Fibroblast of skin of abdomen (primary cell): ENCODE data around the gene SNRPD3.
"Not testable (repeated sequence)": the region's sequence is repeated elsewhere in the genome, so short reads cannot be mapped to it uniquely, and the experiment has no call there.

ENCODE experiments used
- DNase-seq: peaks from one replicate; pipeline ENCODE4 v3.0.0-alpha.2; 2013

SNRPD3 gene

DNA sequence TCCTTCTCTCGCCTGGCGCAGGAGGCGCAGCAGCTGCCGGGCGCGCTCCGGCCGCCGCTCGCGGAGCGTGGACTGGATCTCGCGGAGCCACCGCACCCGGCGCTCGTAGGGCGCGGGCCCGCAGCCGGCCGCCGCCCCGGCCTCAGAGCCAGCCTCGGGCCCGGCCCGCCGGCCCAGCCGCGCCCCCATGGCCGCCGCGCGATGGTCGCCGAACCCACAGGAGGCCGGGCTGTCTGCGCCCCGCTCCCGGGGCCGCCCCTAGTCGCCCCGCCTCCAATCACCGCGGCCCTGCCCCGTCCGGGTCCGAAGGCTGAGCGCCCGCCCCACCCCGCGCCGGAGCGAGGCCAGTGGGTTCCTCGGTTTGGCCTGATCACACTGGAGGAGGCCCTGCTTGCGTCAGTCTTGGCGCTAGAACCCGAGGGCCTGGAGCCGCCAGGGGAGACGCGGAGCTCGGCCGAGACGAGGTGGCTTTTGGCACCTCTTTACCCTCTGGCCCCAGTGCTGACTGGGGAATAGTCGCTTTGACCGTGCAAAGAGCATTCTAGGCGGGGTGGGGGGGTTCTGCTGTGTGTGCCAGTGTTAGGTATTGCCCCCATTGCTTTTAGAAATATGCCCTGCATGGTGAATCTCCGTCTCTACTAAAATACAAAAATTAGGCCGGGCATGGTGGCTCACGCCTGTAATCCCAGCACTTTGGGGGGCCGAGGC lies 37.2 kb downstream of the SNRPD3 start, which contains the start of gene LRRC75B:
Gene LRRC75B, minus strand, starts transcription at position 223 of the 708 bp plus-strand sequence. Its CDS starts 34 bp downstream, at position 189.
- peak; percentile 89 for DNase-seq

DNA sequence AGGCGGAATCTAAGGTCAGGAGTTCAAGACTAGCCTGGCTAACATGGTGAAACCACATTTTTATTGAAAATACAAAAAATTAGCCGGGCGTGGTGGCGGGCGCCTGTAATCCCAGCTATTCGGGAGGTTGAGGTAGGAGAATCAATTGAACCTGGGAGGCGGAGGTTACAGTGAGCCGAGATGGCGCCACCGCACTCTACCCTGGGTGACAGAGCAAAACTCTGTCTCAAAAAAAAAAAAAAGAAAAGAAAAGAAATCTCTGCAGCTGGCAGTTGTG lies 37.7 kb downstream of the SNRPD3 start:
- not testable (repeated sequence) for DNase-seq

DNA sequence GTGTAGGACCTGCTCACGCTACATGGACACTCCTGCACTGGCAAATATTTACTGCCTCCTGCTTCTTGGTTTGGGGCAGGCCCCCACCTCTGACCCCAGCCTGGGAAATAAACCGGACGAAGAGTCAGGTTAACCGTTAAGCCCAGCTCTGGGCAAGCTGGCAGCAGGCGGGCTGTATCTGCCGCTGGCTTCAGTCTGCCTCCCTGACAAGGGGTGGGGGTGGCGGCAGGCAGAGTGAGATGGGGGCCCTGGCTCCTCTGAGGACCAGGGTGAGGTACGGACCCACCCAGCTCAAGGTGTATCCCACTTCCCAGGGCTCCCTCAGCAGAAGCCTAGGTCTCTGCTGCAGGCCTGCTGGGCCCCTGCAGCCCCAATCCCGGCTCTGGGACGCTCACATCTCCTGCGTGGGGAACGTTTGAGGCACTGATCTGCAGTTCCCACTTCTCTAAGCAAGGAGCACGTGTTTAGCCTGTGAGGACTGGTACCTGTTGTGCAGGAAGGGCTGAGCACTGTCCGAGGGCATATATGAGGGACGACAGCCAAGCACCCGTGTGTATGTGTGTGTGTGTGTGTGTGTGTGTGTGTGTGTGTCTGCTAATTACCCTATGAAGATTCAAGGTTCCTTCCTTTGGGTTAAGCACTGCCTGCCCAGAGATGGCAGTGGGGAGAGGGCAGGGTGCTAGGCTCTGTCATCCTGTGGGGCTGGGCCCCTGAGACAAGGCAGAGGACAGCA lies 38.2 kb downstream of the SNRPD3 start:
- DNase-seq = no peak

DNA sequence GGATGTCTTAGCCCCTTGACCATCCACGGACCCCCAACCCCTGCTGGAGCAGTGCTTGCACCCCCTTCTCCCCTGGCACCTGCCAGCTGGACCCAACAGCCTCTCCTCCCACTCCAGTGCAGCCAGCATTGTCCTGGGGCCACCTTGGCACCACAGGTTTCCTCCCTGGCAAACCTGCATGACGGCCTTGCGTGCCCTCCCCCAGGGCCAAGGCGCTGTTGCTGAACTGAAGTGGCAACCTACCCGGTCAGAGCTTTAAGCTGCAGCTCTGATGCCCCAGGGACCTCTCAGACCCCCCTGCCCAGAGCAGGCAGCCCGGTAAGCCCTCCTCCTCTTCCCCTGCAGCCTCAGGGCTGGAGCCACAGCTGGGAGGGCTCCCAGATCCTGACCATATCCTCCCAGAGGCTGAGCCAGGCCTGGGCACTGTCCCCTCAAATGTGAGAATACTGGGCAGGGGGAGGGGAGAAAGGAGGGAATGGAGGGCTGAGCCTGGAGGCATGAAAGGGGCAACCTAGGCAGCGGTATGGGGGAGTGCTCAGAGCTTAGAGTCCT lies 38.8 kb downstream of the SNRPD3 start:
- no peak for DNase-seq

DNA sequence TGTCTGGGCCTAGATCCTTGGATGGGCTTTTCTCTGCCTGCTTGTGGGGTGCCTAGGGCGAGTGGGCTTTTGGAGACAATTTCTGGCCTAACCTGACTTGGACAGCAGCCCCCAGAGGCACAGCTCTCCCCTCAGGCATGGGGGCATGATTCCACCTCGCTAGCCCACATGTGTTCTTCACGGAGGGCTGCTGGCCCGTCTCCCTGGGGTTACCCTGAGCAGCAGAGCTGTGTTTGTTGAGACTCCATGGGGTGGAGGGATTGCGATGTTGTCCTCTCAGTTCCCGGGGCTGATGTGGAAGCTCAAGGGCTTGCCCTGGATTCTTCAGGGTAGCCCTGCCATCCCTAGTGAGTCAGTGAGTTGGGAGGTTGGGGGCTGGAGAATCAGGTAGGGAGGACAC lies 39.4 kb downstream of the SNRPD3 start:
- no peak for DNase-seq

DNA sequence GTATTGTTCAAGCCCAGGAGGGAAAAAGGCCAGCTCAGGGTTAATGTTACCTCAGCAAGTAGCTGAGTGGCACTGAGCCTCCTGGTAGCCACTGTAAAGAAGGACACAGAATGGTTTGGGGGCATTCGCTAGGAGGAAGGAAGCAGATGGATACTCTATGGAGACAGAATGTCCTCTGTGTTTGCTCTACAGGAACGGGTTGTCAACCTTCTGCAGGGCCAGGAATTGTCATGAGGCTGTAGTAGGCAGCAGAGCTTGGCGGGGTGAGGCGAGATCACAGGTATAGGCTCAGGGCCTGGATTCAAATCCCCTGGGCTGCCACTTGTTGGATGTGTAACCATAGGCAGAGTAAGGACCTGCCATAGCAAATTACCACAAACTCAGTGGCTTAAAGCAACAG lies 40.1 kb downstream of the SNRPD3 start:
- DNase-seq = no peak

DNA sequence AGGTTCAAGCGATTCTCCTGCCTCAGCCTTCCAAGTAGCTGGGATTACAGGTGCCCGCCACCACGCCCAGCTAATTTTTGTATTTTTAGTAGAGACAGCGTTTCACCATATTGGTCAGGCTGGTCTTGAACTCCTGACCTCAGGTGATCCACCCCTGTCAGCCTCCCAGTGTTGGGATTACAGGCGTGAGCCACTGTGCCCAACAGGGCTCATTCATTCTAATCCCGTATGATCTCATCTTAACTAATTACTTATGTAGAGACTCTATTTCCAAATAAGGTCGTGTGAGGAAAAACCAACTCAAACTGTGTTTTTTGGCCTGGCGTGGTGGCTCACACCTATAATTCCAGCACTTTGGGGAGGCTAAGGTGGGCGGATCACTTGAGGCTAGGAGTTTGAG lies 41.3 kb downstream of the SNRPD3 start:
- DNase-seq = not testable (repeated sequence)

DNA sequence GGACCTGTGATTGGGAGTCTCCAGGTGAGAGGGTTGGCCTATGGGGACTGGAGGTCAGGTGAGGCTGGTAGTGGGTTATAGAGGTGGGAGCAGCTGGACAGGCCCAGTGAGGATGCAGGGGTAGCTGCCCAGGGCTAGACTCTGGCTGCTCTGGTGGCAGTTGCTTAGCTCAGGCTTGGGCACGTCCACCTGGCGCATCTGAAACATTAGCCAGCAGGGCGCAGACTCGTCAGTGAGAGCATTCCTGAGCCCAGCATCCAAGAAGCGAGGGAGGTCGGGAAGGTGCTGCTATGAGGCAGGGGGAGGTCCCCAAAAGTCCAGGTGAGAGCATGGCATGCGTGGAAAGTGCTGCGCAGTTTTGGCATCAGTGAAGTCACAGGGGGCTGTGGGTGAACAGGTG lies 43.7 kb downstream of the SNRPD3 start:
- DNase-seq = no peak

DNA sequence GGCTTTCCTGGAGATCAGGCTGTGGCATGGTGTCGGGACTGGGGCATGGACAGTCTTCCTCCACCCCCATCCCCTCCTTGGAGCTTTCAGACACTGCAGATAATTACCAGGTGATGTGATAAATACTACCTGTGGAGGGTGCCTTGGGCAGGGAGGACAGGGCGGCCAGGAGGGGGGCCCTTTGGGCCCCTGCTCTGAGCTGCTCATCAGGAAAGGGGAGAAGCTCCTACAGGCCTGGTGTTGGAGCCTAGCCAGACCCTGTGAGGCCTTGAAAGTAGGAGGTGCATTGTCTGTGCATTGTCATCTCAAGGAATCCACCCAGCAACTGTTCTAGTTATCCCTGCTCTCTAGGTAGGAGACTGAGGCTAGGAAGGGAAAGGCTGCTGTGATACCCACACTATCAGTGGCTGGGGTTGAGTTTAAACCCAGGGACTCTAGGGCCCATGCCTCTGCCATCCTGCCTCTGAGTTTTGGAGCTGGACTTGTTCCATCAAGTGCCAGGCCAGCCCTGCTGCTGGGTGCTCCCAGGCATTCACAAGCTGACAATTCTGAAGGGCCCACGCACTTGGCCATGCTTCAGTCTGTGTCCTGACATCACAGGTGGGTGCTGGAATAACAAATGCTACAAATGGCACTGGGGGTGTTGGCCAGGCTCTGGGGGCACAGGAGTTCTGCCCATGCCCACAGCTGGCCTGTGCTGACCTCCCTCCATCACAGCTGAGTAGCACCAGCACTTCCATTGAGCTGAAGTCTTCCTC lies 44.3 kb downstream of the SNRPD3 start:
- peak; percentile 33 for DNase-seq

DNA sequence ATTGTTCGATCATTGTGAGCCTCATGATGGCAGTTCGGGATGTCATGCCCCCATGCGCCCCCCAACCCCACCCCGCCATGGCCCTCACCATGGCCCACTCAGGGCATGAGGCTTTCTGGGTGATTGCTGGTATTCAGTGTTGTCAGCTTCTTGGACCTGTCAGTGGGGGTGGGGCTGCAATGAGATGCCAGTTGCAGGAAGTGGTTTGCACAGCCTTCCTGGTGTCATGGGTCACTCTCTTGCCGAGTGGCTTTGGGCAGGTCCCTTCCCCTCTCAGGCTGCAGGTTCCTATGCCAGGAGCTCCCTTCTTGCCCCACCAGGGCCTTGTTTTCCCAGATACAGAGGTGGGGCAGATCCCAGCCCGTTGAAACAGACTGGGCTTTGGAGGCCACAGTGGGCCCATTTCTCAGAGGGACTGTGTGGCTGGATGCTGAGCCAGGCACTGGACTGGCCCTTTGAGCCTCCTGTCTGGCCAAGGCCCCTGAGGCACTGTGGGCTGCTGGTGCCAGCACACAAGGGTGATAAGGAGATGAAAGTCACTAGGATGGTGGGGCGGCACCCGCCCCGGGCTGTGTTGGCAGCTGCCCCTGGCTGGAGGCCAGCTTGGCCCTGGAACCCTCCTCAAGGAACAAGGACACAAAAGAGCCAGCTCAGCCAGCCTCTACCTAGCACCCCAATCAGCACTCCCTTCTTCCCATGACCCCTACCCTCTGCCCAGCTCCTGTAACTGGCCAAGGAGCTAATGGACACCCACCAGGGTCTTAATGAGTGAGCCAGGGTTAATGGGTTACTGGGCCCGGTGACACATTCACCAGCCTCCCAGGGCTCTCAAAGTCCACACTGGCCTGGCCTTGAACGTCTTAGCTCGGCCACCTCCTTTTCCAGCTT lies 45.7 kb downstream of the SNRPD3 start:
- DNase-seq = no peak

DNA sequence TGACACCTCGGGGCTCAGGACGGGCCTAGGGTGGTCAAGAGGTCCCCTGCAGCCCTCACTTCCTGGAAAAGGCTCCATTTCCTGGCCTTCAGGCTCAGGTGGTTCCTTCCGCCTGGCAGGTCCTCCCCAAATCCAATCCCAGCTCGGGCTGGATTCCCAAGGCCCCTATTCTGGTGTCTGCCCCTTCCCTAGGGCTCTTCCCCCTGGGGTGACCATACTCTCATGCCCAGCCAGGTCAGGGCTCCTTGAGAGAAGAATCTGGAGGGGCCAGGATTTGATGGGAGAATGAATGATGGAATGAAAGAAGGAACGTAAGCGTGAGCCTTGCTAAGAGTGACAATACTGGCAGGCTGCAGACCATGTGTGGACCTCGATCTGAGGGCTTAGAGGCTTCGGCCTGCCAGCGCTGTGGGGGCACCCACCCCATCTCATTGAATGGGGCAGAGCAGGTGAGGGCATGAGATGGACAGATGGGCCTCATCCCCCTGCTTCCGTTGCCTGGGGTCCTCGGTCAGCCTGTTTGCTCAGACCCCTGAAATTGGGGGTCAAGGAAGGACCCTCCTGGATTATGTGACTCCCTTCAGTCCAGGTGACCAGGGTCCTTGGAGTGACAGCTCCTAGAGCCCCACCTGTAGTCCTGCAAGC lies 46.4 kb downstream of the SNRPD3 start:
- DNase-seq = not testable (repeated sequence)

DNA sequence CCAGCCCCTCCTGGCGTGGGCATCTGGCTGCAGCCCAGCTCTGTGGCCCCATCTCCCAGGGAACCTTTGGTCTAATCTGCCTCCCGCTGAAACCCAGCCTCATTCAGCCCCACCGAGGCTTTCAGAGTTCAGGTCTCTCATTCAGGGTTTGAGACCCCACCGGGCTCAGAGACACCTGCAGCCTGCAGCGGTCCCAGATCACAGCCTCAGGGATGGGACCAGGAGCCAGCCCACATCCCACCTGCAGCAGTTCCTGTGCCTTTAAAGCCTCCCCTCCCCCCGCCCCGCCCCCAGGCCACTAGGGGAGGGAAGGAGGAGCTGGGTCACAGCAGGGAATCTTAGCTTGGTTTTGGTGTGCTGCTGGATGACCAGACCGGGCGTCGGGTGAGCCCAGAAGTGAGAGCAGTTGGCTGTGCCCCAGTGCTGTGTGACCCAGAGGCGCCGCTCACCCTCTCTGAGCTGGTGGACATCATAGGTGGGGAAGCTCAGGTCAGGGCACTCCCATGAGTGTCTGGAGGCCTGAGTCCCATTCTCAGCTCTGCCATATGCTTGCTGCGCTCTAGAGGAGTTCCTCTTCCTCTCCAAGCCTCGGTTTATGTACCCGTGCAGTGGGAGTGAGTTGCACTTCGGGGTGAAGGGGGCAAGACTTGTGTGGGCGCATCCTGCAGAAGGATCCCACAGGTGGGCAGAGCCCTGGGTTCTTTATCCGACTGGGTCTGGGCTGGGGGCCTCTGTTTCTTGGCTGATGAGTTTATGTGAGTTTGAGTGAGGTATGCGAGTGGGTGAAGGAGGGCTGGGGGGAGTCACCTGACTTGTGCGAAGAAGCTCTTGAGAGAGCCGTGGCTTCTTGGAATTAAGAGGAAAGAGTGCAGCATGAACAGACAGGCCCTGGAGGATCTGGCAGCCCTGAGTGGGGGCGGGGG lies 47.3 kb downstream of the SNRPD3 start, which contains the start of gene GGT1:
Gene GGT1, plus strand, starts transcription at position 347 of the 923 bp plus-strand sequence. CDS start 7,889 bp downstream, outside the sequence.
- DNase-seq = not testable (repeated sequence)

DNA sequence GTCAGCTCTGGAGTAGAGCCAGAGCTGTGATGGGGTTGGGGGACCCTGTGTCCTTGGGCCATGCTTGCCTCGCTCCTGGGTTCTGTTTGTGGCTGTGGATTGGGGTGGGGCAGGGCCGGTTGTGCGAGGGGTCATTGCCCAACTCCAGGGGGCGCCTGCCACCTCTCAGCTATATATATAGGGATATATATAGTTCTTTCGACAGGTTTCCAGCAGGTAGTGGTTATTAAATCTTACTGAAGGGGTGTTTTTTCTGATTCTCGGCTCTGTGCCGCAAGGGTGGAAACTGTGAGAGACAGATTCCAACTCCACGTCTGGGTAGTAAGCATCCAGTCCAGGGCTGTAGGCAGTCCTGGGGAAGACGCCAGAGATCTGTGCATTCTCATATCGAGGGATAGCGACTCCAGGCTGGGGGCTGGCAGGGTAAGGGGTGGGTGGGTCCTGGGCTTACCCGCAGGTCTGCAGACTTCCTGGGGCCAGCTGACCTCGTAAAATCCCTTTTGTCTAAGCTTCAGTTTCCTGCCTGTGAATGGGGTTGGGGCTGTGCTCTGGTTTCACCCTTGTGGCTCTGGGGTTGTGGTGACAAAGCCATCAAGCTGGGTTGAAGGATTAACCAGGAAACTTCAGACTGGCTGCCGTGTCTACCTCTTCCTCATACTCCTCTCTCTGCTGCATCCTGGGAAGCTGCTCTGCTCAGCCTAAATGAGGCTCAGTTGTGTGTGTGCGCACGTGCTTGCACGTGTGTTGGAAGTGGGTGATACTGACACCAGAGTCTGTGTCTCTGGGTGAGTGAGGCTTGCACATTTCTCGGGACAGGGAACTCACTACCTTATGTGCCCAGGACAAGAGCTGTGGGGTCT lies 48.2 kb downstream of the SNRPD3 start:
- DNase-seq = not testable (repeated sequence)

DNA sequence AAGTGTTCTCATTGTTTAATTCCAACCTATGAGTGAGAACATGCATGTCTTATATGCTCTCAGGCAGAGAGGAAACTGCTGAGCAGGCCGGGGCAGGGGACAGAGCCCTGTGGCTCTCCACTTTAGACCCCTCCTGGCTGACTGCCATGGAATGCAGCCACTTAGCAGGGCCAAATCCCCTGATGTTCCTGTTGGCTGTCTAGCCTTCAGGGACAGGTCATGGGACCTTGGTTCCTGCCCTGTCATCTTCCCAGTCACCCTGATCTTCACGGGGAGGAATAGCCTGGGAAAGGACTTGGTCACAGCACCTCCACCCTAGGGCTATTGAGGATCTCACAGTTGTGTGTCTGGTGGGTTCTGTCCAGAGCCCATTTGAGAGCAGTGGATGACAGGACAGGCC lies 50.5 kb downstream of the SNRPD3 start:
- DNase-seq = not testable (repeated sequence)

DNA sequence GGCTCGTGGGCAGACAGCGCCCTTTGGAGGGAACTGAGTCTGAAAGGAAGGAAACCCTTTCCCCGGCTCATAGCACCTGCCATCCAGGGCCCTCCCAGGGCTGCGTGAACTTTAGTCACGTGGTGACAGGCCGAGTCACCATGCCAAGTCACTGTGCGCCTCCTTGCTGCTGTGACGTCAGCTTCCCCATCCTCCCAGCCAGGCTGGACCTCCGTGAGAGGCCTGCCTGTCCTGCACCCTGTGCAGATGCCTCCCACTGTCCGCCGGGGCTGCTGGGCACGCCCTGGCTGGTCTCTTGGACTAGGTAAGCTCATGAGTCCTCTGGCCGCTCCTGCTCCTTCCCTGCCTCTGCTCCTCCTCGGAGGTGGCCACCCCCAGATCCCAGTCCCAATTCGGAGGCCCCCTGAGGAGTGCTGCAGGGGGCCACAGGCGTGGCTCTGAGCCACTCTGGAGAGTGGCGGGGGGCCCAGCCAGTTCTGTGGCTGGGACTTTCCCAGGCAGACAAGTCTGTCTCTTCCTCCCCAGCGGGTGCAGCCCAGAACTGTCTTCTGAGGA lies 51.7 kb downstream of the SNRPD3 start:
- not testable (repeated sequence) for DNase-seq

DNA sequence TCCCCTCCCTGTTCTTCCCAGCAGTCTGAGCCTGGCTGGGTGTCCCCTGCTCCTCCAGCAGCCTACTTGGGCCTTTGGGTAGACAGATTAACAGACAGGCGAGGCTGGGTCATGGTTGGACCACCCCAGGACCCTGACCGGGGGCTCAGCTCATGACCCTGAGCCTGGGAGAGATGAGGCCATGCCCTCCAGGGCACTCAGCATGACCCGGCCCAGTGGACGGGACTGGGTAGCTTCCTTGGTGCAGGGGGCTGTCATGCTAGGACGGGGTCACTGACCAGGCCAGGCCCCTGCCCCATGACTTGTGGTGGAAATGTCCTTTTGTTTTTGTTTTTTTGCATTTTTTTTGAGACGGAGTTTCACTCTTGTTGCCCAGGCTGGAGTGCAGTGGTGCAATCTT lies 52.5 kb downstream of the SNRPD3 start:
- DNase-seq = not testable (repeated sequence)

DNA sequence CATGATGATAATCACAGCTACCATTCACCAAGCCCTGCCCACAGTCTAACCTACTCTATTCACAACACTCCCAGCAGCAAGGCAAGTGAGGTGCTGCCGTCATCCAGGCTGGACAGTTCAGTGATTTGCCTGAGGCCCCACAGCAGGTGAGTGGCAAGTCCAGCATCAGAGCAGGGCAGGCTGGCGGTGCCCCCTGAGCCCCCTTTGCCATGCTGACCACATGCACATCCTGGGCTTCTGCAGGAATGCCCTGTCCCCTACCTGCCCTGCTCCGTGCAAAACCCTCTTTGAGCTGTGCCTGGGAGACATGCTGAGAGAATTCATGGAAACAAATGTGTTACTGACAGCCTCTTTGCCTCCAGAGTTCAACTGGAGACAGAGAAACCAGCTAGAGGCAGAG lies 54.1 kb downstream of the SNRPD3 start:
- DNase-seq = not testable (repeated sequence)

DNA sequence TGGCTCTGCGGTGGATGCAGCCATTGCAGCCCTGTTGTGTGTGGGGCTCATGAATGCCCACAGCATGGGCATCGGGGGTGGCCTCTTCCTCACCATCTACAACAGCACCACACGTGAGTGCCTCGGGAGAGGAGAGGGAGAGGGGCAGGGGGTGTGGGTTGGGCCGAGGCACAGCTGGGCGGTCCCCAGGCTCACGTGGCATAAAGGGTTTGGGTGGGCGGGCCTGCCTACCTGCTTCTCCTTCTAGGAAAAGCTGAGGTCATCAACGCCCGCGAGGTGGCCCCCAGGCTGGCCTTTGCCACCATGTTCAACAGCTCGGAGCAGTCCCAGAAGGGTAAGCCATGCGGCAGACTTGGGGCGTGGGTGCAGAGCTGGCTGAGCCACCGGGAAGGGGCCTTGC lies 59.0 kb downstream of the SNRPD3 start:
- not testable (repeated sequence) for DNase-seq

DNA sequence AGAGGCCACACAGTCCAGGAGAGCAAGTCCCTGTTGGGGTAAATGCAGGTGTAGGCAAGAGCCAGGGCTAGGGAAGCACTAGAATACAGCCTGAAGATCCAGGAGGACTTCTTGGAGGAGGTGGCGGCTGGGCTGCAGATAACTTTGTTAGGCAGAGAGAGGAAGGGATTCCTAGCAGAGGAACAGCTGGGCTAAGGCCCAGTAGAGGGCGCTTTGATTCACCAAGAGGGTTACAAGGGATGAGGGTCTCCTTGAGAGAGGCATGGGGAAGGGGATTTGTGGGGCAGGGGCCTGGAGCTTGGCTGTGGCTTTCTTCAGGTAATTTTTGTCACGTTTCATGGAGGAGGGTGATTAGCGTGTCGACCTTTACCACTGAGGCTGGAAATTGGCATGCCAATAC lies 65.4 kb downstream of the SNRPD3 start:
- not testable (repeated sequence) for DNase-seq
